NT2/D1 (cell line): ENCODE measurements around the gene C2CD2L.

Experiments used
- SUZ12 ChIP-seq: IDR thresholded peaks from 2 replicates; pipeline ENCODE4 v1.6.1; 2011; ENCODE audit not compliant: insufficient read length, insufficient read depth; ENCODE audit errors: extremely low read depth
- YY1 ChIP-seq: IDR thresholded peaks from 2 replicates; pipeline ENCODE4 v1.6.1; 2011; ENCODE audit not compliant: insufficient read length, insufficient read depth
- ZNF274 ChIP-seq: IDR thresholded peaks from 2 replicates; pipeline ENCODE4 v1.6.1; 2011; ENCODE audit warnings: mild to moderate bottlenecking, low read depth, low read length

GRCh38 chr11:119113716-119114115 is 6.6 kb downstream of the C2CD2L start:
- TF ChIP-seq YY1, result no peak
- TF ChIP-seq ZNF274, result no peak
- TF ChIP-seq SUZ12, result no peak
